Stimulated activated CD8-positive, alpha-beta memory T cell treated with anti-CD3 and anti-CD28 coated beads, Interleukin-15, amount 100 ng/mL, for 4 hours (primary cell): ENCODE results near the gene IDH2.

Experiments used
- DNase-seq, 2 donors: peaks; one replicate each; pipeline ENCODE4 v3.0.0-alpha.2; 2020; ENCODE audit warnings: low read depth in 2 of 2

Gene IDH2

DNA sequence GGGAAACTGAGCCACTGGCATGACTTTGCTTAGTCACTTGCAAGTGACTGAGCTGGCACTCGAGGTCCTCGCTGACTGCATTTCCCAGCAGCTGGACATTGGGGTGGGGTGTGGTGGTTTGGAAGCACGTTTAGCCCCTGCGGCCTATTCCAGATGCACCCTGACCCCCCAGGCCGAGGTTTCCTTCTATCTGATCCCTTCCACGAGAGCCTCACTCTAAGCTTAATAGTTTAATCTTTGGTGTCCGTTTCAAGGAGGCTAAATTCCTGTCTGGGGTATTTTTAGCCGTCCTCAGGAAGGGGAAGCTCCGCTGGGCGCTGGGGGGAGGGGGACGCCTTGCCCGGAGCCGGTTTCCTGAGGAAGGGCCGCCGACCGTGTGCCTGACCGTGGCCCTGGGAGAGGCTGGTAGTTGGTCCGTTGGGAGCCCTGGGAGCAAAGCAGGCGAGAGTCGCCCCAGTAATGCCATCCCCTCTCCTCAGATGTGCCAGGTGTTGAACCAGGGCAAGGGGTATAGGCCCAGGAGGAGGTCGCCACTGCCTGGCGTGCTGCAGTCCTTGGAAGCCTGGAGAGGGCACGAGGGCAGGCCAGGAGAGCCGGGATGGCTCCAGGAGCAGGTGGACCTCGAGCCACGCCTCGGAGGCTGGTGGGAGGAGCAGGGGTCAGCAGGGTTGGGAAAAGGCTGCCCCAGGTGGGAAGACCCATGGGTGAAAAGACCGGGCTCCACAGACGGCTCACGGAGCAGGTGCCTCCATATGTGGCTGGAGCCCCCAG, 37.2 kb downstream of the IDH2 start:
- DNase-seq, result no peak

DNA sequence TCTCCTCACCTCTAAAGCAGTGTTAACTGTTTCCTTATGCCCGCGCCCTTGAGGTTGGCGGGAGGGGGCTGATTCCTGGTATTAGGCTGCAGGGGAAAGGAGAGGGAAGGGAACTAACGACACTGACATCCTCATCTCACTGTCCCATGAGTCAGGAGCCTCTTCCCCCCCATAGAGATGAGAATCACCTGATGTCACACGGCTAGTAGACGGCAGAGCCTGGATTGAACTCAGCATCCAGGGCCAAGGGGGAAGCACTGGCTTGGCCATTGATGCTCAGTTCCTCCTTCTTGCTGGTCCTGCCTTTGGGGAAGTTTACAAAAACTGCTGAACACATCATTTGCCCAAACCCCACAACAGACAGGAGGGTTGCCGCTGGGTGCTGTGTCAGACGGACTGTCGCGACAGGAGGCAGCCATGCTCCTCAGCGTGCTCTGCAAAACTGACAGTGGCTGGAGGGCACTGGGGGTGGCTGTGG, 38.5 kb downstream of the IDH2 start:
- no peak for DNase-seq

DNA sequence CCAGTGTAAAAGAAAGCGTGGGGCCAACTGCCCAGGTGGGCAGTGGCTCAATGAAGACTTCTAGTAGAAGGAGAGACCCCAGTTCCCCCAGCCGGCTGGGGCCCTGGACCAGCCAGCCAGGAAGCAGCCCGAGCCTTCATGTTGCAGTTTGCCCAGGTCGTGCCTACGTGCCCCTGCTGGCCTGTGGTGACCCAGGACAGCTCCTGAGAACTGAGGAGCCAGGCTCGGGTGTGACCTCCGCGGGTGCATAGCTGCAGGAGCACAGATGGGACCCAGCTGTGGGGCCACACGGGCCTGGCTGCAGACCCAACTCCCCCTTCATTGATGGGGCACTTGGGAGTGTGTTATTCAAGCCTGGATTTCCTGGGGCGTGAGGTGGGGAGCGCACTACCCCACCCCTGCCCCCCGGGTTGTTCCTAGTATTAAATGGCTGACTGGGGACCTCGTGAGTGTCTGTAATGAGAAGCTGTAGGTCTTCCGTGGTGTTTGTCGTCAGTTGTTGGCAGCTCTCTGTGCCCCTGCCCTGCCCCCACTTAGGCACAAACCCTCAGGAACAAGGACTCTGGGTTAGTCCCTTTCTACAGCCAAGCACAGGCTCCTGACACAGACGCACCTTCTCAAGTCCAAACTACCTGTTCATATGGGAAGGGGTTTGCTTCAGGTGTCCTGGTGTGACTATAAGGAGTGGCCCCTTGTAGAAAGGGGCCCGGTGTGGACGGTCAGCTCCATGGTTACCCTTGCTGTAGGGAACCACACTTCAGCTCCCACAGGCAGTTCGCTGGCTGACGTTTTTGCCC, 39.1 kb downstream of the IDH2 start:
- DNase-seq, result no peak

DNA sequence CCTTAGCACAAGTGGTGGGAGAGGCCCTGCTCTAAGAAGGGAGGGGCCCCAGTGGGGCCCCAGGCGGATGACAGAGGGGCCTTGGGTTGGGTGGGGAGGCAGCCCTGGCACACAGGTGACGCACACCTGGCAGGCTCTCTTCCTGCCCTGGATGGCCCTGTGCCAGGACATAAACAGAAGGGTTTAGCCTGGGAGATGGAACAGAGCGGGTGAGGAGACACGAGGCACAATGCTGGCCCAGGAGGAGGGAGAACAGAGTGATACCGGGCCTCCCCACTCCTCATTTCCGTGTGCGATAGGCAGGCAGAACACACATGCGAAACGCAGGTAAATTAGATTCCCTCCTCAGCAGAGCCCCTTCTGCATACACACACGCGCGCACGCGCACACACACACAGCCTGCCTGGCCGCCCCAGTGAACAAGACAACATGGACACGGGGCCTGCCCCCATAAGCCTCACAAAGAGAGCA, 39.8 kb downstream of the IDH2 start:
- no peak for DNase-seq

DNA sequence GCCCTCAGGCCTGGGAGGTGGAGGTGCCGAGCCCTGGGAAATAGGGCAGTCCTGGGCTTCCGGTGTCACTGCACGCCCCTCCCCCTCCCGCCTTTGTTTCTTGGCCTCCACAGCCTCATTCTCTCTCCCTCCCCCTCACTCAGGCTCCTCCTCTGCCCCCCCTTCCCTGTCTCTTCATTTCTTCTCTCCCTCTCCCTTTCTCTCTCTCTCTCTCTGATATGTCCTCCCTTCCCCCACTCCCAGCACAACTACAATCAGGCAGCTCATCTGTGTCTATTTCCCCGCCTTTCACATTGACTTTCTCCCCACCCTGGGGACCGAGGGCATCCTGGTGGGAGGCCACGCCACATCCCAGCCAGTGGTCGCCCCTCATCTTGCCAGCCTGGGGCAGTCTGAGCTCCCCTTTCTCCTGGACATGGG, 40.2 kb downstream of the IDH2 start:
- DNase-seq, result no peak

DNA sequence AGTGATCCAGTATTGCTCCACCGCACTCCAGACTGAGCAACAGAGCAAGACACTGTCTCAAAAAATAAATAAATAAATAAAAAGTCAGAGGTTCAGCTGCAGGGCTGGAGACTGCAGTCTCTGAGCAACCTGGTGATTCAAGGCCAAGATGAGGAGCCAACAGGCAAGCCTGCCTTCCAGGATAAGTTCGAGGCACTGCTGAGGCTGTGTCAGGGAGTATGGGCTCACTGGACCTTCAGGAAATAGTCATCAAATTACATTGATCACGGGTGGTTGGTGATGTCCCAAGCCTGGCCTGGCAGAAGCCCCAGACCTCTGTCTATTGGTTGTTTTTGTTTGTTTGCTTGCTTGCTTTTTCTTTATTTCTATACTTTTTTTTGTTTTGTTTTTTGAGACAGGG, 41.5 kb downstream of the IDH2 start:
- no peak for DNase-seq

DNA sequence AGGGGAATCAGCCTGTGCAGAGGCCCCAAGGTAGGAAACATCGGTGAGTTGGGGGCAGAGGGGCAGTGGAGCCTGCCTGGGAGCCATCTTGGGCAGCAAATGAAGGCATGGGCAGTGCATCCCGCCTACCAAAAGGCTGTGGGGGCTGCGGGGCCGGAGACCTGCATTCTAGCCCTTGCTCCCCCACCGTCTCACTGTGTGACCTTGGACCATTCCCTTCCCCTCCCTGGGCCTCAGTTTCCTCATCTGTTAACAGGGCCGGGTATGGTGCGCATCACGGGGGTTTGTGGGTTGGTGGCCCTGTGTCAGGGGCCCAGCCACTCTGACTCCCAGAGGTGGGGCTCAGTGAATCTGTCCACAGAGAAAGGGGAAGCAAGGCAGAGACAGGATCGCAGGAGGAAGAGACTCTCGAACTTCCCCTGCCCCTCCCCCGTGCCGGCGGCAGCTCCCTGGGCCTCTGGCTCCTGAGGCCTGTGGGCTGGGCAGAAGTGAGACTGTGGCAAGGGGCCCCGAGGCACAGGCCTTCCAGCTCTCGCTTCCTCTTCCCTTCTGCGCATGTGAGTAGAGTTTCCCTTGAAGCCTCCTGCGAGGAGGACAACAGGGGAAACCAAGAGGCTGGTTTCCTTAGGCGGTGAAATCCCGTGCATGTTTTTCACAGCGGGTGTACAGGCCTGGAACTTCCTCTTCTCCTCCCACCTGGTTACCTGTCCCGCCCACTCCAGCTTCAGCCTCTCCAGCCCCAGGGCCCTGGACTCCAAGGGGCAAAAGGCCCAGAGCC, 42.9 kb downstream of the IDH2 start:
- peak; percentile 31 to 33 for DNase-seq

DNA sequence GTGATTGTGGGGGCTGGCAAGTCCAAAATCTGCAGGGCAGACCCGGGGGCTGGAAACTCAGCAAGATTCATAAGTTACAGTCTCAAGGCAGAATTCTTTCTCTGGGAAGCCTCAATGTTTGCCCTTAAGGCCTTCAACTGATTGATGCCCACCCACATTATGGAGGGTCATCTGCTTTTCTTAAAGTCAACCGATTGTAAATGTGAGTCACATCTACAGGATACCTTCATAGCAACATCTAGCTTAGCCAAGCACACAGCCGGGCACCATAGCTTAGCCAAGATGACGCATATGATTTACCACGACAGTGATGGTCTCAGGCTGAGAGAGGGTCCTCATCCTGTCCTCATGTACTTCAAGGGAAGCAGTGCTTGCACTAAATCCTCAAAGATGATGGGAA, 43.5 kb downstream of the IDH2 start:
- DNase-seq, result no peak

DNA sequence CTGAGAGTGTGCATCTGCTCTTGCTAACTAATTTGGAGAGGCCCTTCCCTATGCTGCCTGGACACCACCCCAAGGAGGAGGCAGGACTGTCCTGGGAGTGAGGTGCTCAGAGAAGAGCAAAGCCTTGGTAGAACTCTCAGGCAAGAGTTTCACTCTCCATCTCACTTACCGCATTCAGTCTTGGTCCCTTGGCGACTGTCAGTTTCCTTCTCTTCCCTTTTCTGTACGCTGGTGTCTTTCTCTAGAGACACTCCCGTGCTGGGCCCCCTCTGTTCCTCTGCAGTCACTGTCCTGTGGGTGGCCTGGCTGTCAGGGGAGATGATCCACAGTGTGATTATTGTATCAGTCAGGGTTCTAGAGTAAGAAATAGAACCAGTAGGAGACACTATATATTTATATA, 44.0 kb downstream of the IDH2 start:
- no peak for DNase-seq

DNA sequence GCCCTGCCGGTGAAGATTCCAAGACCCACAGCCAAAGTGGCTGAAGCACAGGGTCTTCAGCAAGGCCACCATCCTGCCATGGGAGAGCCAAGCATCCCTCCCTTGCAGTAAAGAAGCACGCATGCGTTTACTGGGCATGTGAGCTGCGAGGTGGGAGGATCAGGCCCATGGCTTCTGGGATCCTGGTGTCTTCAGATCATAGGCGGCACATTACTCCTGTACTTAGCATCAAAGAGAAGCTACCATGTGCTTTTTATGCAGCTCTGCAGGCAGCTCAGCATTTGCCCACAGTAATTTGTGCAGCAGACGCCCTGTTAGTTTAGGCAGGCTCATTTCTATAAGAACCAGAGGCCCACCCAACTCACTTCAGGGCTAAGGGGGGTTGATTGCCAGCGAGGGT, 45.7 kb downstream of the IDH2 start:
- no peak for DNase-seq

DNA sequence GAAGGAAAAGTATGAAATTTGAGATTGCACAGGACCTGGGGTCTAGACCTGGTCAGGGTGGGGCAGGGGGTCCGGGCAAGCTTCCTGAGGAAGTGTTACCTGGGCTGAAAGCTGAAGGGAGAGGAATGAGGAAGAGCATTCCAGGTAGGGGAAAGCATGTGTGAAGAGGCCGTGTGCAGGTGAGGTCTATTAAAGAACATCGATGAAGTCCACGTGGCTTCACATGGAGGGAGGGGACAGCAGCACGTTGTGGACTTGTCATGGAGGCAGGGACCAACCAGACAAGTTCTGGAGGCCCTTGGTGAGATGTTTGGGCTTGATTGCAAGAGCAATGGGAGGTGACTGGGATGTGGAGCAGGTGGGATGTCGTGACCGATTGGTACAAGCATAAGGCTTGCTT, 47.1 kb downstream of the IDH2 start:
- DNase-seq, result no peak

DNA sequence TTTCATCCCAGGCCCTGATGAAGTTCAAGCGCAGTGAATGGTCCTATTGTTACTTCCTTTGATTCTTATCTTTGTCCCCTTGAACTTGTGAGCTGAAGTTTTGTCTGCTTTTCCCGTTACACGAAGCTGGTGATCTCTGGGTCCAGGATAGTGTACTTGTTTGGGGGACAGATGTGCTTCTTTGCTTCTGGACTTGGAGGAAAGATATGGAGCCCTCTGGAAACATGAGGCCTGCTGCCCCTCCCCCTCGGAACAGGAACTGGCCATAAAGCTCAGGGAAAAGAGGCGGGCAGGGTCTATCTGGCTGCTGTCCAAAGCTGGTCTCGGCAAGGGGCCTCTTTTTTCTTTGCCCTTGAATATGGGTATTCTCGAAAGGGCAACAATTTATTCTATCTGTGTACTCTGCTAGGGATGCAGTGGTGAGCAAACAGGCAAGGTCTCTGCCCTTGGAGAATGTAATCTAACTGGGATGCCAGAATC, 47.6 kb downstream of the IDH2 start:
- DNase-seq, result no peak

DNA sequence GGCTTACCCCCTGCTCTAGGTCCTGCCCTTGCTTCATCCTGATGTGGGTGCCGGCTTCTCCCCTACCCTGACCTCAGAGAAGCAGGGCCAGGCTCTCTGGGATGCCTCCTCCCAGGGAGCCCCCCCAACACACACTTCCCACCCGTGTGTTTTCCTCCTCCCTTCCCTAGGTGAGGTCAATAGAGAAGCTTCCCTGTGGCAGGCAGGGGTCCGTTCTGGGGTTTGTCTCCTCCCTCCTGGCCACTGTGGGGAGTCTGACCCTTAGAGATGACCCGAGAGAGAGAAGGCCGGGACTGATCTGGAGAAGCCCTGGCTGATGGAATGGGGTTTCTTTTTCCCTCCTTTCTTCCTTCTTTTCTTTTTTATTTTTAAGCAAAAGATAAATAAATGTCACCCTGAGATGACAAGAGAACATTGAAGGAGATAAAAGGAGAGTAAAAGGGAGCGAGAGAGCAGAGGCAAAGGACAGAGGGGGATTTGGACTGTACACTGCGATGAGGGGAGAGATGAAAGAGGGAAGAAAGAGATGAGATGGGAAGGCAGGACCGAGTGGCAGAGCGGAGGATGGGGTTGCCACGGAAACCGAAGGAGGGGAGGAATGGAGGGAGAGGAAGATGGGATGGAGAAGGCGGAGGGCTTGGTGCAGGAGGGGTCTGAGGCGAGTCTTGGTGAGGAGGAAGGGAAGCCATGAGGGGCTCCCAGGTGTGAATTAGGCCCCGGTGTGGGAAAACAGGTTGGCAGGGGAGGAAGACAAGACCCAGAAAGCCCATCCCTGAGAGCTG, 48.4 kb downstream of the IDH2 start:
- DNase-seq, result no peak

DNA sequence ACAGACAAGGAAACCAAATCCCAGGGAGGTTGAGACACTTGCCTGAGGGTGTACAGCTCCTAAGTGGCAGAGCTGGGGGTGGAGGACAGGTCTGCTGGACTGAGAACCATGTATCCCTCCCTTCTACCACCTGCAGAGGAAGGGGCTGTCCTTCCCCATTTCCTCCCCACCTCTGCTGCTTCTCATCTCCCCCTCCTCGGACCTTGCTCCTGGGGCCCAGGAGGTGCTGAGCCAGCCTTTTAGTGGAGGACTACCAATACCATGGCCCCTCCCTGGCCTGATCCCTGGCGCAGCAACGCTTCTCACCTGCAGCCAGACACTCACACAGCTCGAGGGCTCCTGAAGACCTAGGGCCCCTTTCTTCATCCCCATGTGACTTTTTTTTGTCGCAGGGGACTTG, 50.4 kb downstream of the IDH2 start:
- no peak for DNase-seq

DNA sequence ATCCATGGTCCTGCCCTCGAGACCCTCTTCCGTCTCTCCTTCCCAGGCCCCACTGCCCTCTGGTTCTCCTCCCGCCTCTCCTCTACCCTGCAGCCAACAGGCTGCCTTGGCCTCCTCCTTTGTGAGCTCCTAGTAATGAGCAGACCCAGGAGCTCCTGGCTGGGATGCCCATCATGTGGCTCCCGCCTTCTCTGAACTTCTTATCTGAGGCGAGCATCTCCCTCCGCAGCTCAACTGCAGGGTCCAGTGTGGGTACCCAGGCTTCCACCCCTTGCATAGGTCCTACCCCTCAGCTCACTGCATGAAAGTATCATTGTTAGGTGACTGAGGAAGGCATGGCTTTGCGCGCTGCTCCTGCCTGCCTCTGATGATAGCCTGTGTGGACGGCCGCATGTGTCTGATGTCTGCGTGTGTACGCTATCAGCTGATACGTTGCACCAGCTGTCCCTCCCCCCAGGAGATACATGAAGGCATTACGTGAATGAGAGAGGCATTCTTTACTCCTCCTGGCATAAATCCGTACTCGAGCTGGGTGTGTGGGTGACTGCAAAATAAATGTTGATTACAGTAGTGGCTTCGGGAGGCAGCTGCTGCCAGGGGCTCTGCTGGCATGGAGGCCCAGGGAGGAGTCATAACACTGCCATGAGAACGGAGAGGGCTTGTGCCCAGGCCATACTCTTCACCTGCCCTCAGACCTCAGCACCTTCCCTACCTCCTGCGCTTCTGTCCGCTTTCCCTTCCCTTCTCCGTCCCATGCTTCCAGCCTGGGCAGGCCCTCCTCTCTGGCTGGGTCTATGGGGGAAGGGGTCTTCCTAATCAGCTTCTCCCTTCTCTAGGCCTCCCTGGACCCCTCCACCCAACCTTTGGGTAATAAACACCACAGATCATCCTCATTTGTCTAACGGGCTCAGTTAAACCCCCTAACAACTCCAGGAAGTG, 52.3 kb downstream of the IDH2 start:
- DNase-seq, result no peak

DNA sequence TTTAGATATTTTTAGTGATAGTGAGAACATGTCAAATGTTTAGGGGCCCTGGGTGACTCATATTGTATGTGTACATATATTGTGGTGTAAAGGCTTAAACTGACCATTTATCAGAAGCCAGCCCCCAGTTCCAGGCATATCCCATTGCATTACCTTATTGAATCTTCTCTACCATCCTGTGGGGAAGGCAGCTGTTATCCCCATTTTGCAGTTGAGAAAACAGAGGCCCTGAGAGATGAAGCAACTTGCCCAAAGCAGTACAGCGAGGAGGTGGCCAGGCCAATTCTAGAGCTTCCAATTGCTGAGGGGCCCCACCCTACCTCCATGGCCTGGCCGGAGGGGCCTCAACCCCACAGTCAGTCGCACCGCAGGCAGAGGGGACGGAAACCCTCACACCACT, 53.2 kb downstream of the IDH2 start:
- no peak for DNase-seq

DNA sequence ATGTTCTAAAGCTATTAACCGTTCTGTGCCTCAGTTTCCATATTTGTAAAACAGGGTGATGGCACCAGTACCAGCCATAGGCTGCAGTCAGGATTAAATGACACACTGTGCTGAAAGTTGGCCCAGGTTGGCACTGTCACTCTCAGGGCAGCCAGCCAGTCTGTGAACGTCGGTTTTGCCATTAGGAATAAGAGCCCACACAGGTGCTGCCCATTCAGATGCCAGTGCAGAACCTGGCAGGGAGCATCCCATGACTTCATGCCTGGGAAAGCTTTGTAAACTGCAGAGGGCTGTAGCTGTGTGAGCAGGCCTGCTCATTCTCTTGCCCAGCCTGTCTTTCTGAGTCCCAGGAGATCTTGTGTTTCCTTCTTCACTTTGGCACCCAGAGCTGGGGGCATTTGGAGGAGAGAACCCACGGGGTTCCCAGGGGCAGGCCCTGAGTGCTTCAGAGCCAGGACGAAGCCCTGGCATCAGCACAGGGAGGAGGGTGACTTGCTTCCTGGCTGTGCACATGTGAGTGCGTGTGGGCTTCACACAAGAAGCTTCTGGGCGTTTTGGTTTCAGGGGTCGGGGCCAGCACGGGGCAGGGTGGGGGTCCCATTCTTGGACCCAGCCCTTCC, 54.2 kb downstream of the IDH2 start:
- no peak for DNase-seq

DNA sequence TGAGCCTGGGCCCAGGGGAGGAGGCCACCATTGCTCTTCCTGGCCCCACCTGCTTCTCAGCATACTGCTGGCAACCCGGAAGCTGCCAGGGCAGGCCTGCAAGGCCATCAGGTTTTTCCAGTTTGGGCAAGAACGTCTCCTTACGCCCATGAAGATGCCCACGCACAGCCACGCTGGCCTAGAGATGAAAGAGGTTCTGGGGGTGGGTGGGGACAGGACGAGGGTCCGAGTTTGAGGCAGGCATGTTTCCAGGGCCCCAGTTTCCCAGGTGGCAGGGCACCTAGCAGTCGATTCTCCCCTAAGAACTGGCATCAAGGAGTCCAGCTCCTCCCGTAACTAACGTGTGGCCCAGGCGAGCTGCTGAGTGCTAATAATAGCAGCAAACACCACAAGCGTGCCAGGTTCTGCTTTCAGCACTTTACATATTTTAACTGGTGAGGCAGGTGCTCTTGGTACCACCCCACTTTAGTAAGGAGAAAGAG, 55.3 kb downstream of the IDH2 start:
- no peak for DNase-seq

DNA sequence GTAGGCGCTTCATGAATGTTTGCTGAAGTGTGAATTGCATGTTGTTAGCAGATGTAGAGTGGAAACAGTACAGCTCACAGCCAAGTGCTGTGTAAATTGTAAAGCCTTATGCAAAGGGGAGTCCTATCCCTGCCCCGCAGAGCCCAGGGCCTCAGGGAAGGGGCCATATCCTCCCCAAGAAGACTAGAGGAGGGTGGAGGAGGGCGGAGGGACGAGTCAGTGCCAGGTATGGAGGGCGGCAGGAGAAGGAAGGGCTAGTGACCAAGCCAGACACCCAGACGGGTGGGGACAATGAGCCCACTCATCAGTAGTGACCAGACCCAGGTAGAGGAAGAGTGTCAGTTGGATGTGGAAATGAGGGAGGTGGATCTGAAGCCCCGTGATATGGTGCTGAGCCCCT, 56.0 kb downstream of the IDH2 start:
- DNase-seq, result no peak
